HK-2 (cell line): ENCODE results near the gene PIGS.
"Not testable (repeated sequence)": the region's sequence is repeated elsewhere in the genome, so short reads cannot be mapped to it uniquely, and the experiment has no call there.

Experiments used
- DNase-seq: peaks from one replicate; pipeline ENCODE4 v3.0.0-alpha.2; 2018; ENCODE audit not compliant: unreplicated experiment

PIGS gene

GRCh38 chr17:28578246-28579195 lies 7.2 kb upstream of the PIGS start:
- DNase-seq = no peak

GRCh38 chr17:28577466-28577824 lies 6.1 kb upstream of the PIGS start:
- DNase-seq = no peak

- DNase-seq = no peak
Observed at GRCh38 chr17:28576758-28577465, 5.6 kb upstream of the PIGS start, which contains the start of gene ALDOC. Gene ALDOC, minus strand, starts transcription at chr17:28576895. Its CDS starts 1,363 bp downstream, at chr17:28575532.

GRCh38 chr17:28576016-28576415 lies 4.7 kb upstream of the PIGS start:
- not testable (repeated sequence) for DNase-seq

- no peak for DNase-seq
Observed at GRCh38 chr17:28575126-28575795, 3.9 kb upstream of the PIGS start.

GRCh38 chr17:28574526-28574925 lies 3.2 kb upstream of the PIGS start:
- no peak for DNase-seq

GRCh38 chr17:28573966-28574480 lies 2.7 kb upstream of the PIGS start:
- DNase-seq = no peak

- DNase-seq = no peak
Observed at GRCh38 chr17:28573521-28573920, 2.2 kb upstream of the PIGS start.

- DNase-seq = no peak
Observed at GRCh38 chr17:28573040-28573380, 1.7 kb upstream of the PIGS start.

- no peak for DNase-seq
Observed at GRCh38 chr17:28572259-28573039, 1.1 kb upstream of the PIGS start.

- DNase-seq = peak; percentile 42
Observed at GRCh38 chr17:28570716-28571360, 486 bp downstream of the PIGS start.

- DNase-seq = no peak
Observed at GRCh38 chr17:28569446-28569845, 1.9 kb downstream of the PIGS start.

- DNase-seq = no peak
Observed at GRCh38 chr17:28567604-28568003, 3.7 kb downstream of the PIGS start.

- DNase-seq = peak; percentile 61
Observed at GRCh38 chr17:28563475-28563874, 7.8 kb downstream of the PIGS start.

- no peak for DNase-seq
Observed at GRCh38 chr17:28555022-28555421, 16.3 kb downstream of the PIGS start.

- no peak for DNase-seq
Observed at GRCh38 chr17:28554565-28554964, 16.8 kb downstream of the PIGS start.

GRCh38 chr17:28553000-28553505 lies 18.3 kb downstream of the PIGS start:
- DNase-seq = no peak

- peak; percentile 78 for DNase-seq
Observed at GRCh38 chr17:28552176-28552999, 18.9 kb downstream of the PIGS start, which contains the start of gene UNC119. Gene UNC119, minus strand, starts transcription at chr17:28552624. Its CDS starts 67 bp downstream, at chr17:28552557.

- peak; percentile 43 for DNase-seq
Observed at GRCh38 chr17:28551421-28552175, 19.7 kb downstream of the PIGS start.
